ENCODE results near the gene FEM1C. TPM values are rescaled to one million over a fixed set of nuclear protein-coding genes. Genes with fewer than 3 reads are reported as not detected.

Gene FEM1C
- total RNA-seq, 4 donors from 2014 or later = 24.3 to 59.8 (median 34.0) TPM

DNA sequence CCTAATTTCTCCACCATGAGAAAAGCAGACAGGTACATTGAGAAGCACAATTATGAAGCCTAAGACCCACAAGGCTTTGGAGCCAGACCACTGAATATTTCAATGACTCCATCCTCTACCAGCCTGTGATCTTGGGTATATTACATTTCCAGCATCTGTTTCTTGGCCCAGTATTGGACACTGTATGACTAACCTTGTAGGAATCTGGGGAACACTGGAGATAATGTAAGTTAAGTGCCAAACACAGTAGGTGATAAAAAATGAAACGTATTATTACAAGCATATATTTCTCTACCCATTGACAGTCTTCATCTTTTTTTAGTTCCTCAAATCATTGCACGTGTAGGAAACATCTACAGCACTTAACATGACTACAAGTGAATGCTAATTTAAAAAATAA, 28.6 kb upstream of the FEM1C start:
- TF ChIP-seq, protein P1, sequence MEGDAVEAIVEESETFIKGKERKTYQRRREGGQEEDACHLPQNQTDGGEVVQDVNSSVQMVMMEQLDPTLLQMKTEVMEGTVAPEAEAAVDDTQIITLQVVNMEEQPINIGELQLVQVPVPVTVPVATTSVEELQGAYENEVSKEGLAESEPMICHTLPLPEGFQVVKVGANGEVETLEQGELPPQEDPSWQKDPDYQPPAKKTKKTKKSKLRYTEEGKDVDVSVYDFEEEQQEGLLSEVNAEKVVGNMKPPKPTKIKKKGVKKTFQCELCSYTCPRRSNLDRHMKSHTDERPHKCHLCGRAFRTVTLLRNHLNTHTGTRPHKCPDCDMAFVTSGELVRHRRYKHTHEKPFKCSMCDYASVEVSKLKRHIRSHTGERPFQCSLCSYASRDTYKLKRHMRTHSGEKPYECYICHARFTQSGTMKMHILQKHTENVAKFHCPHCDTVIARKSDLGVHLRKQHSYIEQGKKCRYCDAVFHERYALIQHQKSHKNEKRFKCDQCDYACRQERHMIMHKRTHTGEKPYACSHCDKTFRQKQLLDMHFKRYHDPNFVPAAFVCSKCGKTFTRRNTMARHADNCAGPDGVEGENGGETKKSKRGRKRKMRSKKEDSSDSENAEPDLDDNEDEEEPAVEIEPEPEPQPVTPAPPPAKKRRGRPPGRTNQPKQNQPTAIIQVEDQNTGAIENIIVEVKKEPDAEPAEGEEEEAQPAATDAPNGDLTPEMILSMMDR (IDR thresholded peaks at IDR 0.05; ENCODE audit: low read depth) = no peak

GRCh38 chr5:115571441-115571878, 26.9 kb upstream of the FEM1C start:
- TF ChIP-seq, protein P1 (IDR thresholded peaks at IDR 0.05; ENCODE audit: low read depth) = no peak

DNA sequence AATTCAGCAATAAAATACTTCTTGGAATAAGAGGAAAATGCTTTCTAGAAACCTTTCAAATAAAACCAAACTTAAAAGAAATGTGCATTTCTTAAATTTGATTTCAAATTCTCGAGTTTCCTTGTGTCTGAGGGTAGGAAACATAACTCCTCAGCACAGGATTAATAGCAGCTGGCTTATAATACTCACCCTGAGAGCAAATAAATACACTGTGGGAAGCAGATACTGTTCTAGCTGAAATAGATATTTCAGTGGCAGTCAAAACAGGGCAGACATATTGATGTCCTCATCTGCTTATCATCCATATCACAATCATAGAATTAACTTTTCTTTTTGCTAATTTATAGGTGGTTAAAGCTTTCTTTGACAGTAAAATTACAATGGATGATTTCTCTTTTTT, 24.1 kb upstream of the FEM1C start:
- TF ChIP-seq, protein P1 (IDR thresholded peaks at IDR 0.05; ENCODE audit: low read depth) = no peak

DNA sequence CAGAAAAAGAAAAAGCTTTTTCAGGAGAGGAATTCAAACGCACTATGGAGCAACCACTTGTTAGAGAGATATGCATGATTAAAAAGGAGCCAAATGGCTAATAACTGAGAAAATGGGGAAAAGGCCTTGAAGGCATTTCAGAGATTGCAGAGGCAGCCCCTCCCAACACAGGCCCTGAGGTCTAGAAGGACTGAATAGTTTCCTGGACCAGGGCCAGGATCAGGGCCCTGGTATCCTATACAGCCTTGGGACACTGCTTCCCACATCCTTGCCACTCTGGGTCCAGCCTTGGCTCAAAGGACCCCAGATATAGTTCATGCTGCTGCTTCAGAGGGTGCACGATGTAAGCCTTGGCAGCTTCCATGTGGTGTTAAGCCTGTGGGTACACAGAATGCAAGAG, 20.7 kb upstream of the FEM1C start:
- TF ChIP-seq, protein P1 (IDR thresholded peaks at IDR 0.05; ENCODE audit: low read depth) = no peak

DNA sequence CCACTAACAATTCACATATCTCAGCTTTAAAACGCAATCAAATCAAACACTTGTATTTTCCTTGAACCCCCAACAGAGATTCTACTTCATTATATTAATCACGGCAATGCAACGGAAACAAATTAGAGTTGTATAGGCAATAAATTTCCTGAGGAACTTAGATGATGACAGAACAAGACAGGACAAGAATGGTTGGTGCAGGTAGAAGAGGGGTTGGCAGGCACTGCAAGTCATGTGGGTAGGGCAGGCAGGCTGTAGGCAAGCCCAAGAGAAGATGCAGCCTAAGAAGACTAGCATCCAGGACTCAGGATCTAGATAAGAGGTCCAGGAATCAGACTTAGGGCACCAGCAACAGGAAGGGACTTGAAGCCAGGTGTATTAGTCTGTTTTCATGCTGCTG, 16.6 kb upstream of the FEM1C start:
- TF ChIP-seq, protein P1 (IDR thresholded peaks at IDR 0.05; ENCODE audit: low read depth) = no peak

GRCh38 chr5:115559524-115559923, 14.9 kb upstream of the FEM1C start:
- TF ChIP-seq, protein P1 (IDR thresholded peaks at IDR 0.05; ENCODE audit: low read depth) = no peak

- TF ChIP-seq, protein P1 (IDR thresholded peaks at IDR 0.05; ENCODE audit: low read depth) = no peak
Observed at GRCh38 chr5:115558388-115558956, 13.9 kb upstream of the FEM1C start.

All from subcutaneous adipose tissue (tissue), 4 donors.